GM18868 (cell line): ENCODE data around the gene LRRC8B.
"Not testable (repeated sequence)": the region's sequence is repeated elsewhere in the genome, so short reads cannot be mapped to it uniquely, and the experiment has no call there.

Experiments used
- ATAC-seq: cut with Tn5 transposase; IDR thresholded peaks from one replicate; pipeline ENCODE4 v1.9.1; 2021; ENCODE audit warnings: mild to moderate bottlenecking, moderate library complexity; ENCODE audit not compliant: unreplicated experiment

Gene LRRC8B

DNA sequence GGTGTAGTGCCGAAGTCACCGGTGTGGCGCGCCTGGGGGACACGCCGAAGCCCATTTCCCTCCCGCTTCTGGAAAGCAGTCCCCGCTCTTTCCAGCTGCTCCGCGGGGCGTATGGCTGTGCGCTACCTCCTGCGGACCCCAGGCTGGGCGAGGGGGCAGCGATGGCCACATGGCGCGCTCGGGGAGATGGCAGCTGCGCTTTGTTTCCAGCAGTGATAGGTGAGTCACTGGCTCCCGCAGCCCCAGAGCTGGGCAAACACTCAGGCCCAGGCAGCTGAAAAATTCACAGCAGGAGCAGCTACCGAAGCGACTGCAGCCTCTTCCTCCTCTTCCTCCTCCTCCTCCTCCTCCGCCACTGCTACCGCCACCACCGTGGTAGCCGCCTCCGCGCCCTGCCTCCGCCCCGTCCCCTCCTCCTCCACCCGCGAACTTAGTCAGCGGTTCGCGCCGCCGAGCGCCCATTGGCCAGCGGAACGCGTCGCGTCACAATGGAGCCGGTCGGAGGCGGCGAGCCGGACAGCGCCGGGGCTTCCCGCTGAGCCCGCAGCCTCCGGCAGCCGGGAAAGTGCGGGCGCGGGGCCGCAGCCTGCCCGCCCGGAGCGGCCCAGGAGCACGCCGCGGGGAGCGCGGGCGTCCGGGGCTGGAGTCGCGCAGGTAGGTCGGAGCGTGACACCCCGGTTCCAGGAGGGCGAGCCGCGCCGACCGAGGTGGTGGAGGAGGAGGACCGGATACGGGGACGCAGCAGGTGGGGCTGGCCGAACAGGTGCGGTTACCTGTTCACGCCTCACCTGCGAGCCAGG is at the start of gene LRRC8B:
LRRC8B (plus strand) TSS at position 461 of the 800 bp plus-strand sequence. CDS start 57,822 bp downstream, outside the sequence.
- ATAC-seq = peak; percentile 83

DNA sequence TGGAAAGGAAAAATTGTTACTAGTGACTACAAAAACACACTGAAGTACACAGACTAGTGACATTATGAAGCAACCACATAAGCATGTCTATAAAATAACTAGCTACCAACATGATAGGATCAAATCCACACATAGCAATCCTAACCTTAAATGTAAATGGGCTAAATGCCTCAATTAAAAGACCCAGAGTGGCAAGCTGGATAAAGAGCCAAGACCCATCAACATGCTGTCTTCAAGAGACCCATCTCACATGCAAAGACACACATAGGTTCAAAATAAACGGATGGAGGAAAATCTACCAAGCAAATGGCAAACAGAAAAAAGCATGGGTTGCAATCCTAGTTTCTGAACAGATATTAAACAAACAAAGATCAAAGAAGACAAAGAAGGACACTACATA is 49.4 kb upstream of the LRRC8B start:
- ATAC-seq = no peak

DNA sequence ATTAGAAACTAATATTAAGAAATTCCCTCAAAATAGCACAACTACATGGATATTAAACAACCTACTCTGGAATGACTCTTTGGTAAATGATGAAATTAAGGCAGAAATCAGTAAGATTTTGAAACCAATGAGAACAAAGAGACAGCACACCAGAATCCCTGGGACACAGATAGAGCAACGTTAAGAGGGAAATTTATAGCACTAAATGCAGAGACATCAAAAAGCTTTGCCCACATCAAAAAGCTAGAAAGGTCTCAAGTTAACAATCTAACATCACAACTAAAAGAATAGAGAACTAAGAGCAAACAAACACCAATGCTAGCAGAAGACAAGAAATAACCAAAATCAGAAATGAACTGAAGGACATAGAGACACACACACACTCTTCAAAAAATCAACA is 48.6 kb upstream of the LRRC8B start:
- no peak for ATAC-seq

DNA sequence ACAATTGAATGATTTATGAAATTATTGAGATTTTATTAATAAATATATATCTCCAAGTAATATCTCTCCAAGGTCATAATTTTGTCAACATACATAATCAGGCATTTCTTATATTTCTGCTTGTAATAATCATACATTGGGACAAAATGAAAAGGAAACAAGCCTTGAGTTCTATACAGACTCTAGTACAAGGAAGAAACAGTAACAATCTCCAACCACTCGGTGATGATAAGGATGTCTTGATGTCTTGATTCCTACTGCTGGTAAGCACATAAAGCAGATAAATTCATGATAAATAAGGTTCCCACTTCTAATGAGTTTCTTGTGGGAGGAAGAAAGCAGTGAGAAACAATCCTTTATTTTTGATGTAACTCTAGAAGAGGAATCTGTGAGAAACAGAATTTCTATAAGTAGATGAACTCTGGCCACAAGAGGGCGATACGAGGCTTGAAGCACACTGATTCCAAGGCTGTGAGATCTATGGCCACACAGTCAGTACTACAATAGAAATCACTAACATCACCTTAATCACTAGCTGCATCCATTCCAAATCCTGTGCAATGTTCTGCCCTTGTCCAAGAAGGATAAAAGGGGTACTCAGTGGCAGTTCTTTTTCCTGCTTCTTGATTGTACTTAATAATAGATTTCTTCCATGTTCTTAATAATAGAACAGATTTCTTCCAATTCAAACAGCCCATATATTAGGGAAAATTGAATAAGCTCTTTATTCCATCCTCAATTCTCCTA is 41.4 kb upstream of the LRRC8B start:
- ATAC-seq = peak; percentile 82

DNA sequence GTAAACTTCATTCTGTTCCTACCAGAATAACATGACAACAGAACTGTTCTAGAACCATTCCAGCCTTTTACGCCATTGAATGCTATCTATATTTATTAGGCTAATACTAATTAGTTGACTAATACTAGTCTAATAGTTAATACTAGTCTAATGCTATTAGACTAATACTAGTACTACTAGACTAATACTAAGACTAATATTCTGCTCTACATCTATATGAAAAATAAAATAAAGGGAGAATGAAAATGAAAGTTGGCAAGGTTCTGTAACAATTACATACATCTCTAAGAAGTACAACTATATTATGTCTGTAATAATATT is 40.9 kb upstream of the LRRC8B start:
- no peak for ATAC-seq

DNA sequence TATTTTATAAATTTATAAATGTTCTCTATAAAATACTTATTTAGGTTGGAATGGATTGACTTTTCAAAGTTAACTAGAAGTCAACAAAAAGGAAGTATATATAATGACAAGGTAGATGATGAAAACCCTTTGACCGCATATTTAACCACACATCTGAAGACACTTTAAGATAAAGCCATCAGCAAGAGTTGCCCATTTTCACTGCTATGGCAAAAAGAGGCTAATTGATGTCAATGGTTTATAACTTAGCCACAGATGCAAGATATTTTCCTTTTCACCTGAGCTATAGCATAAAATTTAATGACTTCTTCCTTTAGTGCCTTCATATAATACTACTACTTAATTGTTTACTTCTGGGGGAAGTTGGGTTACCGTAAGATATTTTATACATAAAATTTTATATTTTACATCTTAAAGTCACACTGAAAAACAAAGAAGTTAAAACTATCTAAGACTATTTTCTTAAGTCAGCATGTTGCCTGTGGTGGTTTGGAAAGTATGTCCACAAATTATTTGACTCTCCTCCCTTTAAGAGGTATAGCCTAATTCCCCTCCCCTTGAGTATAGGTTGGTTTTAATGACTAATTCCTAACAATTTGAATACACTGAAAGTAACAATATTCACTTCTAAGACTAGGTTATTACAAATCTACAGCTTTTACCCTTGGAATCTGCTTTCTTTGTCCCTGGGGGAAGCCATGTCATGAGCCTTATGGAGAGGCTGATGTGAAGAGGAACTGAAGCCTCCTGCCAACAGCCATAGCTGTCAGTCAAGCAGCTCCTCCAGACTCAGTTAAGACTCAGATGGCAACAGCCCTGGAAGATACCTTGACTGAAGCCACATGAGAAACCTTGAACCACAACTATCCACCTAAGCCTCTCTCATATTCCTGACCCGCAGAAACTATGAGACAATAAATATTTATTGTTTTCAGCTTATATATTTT is 40.3 kb upstream of the LRRC8B start:
- no peak for ATAC-seq

DNA sequence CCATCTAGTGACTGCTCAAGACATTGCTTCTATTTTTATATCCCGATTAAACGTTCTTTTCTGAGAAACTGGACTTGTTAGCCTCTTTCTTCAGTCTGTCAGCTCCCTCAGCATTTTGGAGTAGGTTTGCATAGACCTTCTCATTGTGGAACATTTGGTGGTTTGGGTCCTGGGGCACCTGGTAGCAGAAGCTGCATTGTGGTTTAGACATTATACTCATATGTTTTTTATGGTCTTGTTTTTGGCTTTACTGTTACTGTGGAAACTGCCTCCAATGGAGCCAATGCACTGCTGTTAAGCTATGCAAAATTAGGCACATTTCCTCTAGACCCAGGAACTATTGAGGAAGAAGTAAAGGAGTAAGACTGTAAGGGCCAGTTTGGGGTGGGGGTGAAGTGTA is 36.7 kb upstream of the LRRC8B start:
- ATAC-seq = no peak

DNA sequence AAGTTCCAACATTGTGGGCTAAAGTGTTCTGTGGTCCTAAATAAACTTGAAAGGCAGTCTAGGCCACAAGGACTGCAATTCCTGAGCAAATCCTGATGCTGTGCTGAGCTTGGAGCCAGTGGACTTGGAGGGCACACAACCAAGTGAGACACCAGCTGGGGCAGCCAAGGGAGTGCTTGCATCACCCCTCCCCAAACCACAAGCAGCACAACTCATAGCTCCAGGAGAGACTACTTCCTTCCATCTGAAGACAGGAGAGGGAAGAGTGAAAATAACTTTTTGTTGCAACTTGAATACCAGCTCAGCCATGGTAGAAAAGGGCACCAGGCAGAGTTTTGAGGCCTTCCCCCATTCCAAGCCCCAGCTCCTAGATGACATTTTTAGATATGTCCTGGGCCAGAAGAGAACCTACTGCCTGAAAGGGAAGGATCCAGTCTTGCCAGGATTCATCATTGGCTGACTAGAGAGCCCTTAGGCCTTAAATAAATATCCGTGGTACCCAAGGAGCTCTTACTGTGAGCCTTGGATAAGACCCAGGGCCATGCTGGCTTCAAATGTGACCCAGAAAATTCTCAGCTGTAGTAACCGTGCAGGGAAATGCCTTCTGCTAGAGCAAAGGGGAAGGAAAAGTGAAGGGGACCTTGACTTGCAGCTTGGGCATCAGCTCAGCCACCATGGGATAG is 35.4 kb upstream of the LRRC8B start:
- no peak for ATAC-seq

DNA sequence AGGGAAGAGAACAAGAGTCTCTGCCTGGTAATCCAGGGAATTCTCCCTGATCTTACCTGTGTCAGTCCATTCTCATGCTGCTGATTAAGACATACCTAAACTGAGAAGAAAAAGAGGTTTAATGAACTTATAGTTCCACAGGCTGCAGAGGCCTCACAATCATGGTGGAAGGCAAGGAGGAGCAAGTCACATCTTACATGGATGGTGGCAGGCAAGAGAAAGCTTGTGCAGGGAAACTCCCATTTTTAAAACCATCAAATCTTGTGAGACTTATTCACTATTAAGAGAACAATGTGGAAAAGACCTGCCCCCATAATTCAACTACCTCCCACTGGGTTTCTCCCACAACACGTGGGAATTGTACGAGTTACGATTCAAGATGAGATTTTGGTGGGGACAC is 34.2 kb upstream of the LRRC8B start:
- ATAC-seq = no peak

DNA sequence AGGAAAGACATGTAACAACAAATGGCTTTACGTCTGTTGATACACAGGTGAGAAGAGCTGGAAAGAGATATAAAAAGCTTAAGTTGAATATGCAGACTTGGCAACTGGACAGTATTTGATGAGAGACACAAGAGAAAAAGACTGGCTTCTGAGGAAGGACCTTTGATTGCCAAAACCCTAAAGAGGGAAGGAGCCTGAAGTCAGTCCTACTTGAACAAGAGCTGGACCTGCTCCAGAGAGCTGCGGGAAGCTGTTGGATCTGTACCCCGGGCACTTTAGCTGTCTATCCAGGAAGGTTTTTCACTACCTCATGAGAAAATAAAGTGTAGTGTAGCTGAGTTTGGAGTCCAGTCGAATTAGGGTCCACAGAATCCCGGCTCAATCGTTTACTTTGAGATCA is 25.3 kb upstream of the LRRC8B start:
- no peak for ATAC-seq

DNA sequence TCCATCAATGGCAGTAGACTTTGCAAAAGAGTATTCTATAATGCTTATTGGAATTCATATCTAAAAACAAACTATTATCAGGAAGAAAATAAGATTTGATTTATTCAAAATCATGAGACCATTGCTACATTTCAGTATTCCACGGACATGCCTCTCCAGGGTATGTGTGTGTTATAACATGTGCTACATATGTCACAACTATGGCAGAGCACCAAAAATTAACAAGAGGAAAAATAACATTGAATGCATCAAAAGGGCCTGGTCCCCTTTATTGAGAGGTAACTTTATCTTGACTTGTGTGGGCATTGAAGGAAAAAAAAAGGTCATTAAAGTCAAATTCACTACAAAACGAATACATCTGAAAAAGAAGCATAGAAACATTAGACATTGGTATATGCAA is 22.6 kb upstream of the LRRC8B start:
- ATAC-seq = no peak

DNA sequence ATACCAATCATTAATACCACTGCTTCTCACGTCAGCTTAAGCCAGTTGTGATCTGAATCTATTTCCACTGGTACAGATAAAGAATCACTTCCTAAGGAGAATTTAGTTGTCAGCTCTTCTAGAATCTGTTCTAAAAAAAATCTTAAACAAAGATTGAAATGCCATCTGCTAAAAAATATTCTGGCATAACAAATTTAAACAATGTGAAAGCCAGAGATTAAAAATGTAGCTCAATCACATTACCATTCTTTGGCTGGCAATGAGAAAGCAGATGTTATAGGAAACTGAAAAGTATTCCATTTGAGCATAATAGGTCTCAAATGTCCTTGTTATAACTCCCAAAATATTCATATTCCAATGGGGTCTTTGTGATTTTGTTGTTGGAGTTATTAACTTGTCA is 21.7 kb upstream of the LRRC8B start:
- ATAC-seq = no peak

DNA sequence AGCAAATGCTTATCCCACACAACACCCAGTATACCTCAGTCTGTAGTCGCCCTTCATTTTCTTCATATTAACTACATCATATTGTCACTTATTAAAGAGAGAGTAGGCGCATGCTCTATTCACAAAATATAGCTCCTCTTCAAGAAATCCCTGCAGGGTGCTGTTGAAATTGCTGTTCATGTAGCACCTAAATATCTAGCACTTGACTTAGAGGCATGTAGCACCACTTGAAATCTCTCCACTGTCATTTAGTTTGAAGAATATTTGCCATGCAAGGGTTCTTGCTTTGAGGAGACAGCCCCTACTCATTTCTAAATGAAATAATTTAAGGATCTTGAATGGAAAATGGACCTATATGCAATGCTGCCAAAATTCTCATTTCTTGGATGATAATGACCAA is 20.9 kb upstream of the LRRC8B start:
- ATAC-seq = no peak

DNA sequence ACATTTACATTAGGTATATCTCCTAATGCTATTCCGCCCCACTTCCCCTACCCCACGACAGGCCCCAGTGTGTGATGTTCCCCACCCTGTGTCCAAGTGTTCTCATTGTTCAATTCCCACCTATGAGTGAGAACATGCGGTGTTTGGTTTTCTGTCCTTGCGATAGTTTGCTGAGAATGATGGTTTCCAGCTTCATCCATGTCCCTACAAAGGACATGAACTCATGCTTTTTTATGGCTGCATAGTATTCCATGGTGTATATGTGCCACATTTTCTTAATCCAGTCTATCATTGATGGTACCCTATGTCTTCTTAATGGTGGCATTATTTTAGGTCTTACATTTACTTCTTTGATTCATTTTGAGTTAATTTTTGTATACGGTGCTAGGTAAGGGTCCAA is 14.6 kb upstream of the LRRC8B start:
- ATAC-seq = not testable (repeated sequence)

DNA sequence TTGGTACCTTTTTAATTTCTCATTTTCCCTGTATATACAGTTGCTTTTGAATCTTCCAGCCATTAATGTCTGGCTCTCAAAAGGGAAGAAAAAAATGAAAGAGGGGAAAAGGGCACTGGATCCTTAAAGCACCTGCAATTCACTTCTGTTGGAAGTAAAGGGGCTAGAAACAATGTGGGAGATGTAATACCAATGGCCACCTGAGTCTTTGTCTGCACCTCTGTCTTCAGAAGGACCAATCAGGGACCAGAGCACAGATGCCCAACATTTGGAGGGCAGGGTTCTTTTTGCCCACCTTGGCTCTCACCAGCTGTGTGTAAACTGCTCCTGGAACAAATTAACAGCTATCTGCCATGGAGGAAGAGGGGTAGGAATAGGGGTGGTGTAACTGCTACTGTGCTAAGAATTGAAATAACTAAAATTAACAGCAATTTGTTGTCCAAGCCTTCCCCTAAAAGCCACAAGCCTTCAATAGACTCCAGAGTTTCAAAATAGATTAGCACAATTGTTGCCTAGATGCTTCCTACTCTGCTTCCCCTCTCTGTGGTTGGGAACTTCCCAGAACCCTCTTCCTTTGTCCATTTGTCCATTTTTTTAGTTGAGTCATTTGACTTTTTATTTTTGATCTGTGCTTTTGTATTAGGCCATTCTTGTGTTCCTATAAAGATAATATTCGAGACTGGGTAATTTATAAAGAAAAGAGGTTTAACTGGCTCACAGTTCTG is 11.5 kb upstream of the LRRC8B start:
- ATAC-seq = no peak

DNA sequence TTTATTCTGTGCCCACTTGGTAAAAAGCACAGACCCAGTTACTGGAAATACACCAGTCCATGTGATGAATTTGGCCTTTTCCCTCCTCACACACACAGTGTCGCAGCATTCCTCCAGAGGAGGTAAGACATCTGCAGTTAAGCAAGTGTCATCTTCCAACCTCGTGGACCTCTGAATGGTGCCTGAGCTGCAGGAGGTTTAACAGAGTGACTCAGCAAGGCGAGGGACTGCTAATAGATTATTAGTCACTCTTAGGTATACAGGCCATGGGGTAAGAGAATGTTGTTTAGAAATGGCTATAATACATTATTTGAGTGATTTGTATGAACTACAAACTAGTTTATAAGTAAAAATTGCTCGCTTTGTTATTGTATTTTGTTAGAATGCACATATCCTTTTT is 8.6 kb upstream of the LRRC8B start:
- peak; percentile 46 for ATAC-seq

DNA sequence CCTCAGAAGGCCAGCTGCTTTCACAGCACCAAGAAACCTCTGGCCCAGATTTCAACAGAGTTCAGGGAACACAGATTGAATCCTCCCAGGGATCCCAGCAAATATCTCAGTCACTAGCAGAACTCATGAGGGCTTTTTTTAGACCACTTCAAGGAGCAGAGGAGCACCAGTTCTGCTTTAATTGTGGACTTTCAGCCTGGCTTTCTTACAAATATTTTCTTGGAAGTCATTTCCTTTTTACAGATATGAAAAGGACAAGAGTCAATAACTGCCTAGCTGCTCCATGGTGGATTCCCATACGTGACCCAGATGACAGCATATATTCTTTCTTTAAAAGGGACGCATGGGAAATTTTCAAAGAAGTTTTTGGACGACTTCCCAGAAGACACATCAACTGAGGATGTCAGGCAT is 6.4 kb upstream of the LRRC8B start:
- no peak for ATAC-seq

DNA sequence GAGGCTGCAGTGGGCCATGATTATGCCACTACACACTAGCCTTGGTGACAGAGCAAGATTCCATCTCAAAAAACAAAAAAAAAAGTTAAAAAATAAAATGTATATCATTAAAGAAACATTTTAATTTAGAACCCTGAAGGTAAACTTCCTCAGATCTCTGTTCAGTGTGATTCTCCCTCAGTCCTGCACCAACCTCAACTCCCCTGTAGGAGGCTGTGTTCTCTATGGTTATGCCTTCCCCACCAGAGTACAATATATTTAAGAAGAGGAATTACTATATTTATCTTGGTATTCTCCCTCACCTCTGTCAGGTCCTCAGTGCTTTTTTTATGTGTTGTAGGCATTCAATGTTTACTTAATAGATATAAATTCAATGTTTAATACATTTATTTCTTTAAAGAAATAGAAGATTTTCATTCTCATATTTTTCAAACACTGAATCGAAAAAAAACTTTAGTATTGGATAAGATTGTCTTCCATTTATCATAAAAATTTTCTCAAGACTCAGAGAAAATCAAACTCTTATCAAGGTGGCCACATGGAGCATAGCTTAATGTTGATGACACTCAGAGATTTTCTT is 4.8 kb upstream of the LRRC8B start:
- ATAC-seq = peak; percentile 41

DNA sequence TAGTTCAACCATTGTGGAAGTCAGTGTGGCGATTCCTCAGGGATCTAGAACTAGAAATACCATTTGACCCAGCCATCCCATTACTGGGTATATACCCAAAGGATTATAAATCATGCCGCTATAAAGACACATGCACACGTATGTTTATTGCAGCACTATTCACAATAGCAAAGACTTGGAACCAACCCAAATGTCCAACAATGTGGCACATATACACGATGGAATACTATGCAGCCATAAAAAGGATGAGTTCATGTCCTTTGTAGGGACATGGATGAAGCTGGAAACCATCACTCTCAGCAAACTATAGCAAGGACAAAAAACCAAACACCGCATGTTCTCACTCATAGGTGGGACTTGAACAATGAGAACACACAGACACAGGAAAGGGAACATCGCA is 2.7 kb upstream of the LRRC8B start:
- ATAC-seq = not testable (repeated sequence)
